ENCODE results near the gene LHFPL3.

Gene LHFPL3

GRCh38 chr7:104442481-104442880, 114.1 kb downstream of the LHFPL3 start:
- H3K4me2 ChIP-seq (ENCODE audit: low read length): no peak overlapping the region
- H3K18ac ChIP-seq (ENCODE audit: low read length): no peak overlapping the region

DNA sequence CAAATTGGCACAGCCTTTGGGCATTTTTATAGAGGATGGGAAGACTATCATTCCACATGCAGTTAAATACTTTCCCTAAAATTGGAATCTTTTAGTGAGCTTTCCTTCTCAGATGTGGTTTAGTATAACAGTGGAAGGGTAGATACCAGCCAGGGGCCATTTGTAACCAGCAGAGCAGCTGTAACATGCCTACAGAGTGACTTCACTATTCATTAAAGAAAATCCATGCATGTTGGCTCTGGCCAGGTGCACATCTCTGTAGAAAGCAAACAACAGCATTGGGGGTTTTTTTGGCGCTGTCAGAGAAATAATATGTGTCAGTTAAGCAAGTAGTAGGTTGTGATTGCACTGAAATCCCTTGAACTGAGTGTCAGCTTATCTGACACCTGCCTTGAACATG, 115.6 kb downstream of the LHFPL3 start:
- no peaks in the 10 kb centered on the region for H3K4me1 ChIP-seq (ENCODE audit: control insufficient read depth in 1 of 2, insufficient read depth in 2 of 2, low read length in 2 of 2)

More at GRCh38 chr7:104442481-104442880, 114.1 kb downstream of the LHFPL3 start:
- H2BK5ac ChIP-seq (ENCODE audit: low read depth, low read length, poor library complexity): no peak overlapping the region
- no peak overlapping the region for H3K23ac ChIP-seq (ENCODE audit: low read length)
- H2BK12ac ChIP-seq (ENCODE audit: low read length): no peak overlapping the region
- no peaks in the 10 kb centered on the region for H3K4me1 ChIP-seq (ENCODE audit: control insufficient read depth in 1 of 2, insufficient read depth in 2 of 2, low read length in 2 of 2)
- H3K9ac ChIP-seq (ENCODE audit: low read length): no peak overlapping the region
- no peak overlapping the region for H2AK5ac ChIP-seq (ENCODE audit: low read length)
- no peak overlapping the region for H4K8ac ChIP-seq (ENCODE audit: low read depth, low read length)
- no peak overlapping the region for H3K4ac ChIP-seq (ENCODE audit: low read depth, low read length)
- DNase-seq: no peak
- H3K36me3 ChIP-seq (ENCODE audit: control insufficient read depth in 1 of 2, insufficient read depth in 2 of 2, low read length in 2 of 2): no peaks in the 10 kb centered on the region
- no peak overlapping the region for H3K14ac ChIP-seq (ENCODE audit: low read length)
- H3K9me3 ChIP-seq (ENCODE audit: insufficient read depth, low read depth, low read length): no peaks in the 10 kb centered on the region
- WGBS (ENCODE audit: extremely low coverage, insufficient coverage, insufficient read length): no CpG with 5 or more reads among the region's 1 CpG
- H3K27me3 ChIP-seq (ENCODE audit: insufficient read depth, low read length): no peaks in the 10 kb centered on the region
- no peaks in the 10 kb centered on the region for H3K79me2 ChIP-seq (ENCODE audit: control insufficient read depth, insufficient read depth, low read length, poor library complexity)
- H2AFZ ChIP-seq (ENCODE audit: insufficient read depth, low read length, poor library complexity): no peak overlapping the region
- no peaks in the 10 kb centered on the region for H3K79me1 ChIP-seq (ENCODE audit: low read length)
- no peak overlapping the region for H3K27ac ChIP-seq (ENCODE audit: low read depth, low read length)
- H4K12ac ChIP-seq (ENCODE audit: low read depth, low read length): no peak overlapping the region
- H3K4me3 ChIP-seq (ENCODE audit: low read depth, low read length): no peak overlapping the region
- H4K91ac ChIP-seq (ENCODE audit: low read depth, low read length): no peak overlapping the region
- H2BK120ac ChIP-seq (ENCODE audit: insufficient read depth, low read length, poor library complexity): no peak overlapping the region

DNA sequence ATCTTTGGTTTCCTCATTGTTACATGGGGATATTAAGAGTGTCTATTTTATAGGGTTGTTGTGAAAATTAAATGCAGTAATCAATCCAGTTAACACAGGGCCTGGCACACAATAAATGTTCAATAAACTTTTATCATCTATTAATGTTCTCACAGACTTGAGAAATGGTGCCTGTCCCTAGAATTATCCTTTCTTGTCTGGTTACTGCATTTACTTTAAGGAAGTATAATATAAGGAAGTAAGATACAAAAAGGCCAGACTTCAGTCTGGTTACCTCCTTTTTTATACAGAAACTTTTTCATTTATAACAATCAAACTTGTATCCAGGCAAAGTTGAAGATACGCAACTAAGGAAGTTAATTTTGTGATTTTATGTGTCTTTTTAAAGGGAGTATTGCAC, 117.0 kb downstream of the LHFPL3 start:
- no peaks in the 10 kb centered on the region for H3K79me1 ChIP-seq (ENCODE audit: low read length)
- no peak overlapping the region for H4K8ac ChIP-seq (ENCODE audit: low read depth, low read length)
- no CpG with 5 or more reads among the region's 1 CpG for WGBS (ENCODE audit: extremely low coverage, insufficient coverage, insufficient read length)
- no peaks in the 10 kb centered on the region for H3K4me1 ChIP-seq (ENCODE audit: control insufficient read depth in 1 of 2, insufficient read depth in 2 of 2, low read length in 2 of 2)
- H2BK5ac ChIP-seq (ENCODE audit: low read depth, low read length, poor library complexity): no peak overlapping the region
- no peaks in the 10 kb centered on the region for H3K27me3 ChIP-seq (ENCODE audit: insufficient read depth, low read length)
- H3K79me2 ChIP-seq (ENCODE audit: control insufficient read depth, insufficient read depth, low read length, poor library complexity): no peaks in the 10 kb centered on the region
- H4K12ac ChIP-seq (ENCODE audit: low read depth, low read length): no peak overlapping the region
- no peak overlapping the region for H2BK120ac ChIP-seq (ENCODE audit: insufficient read depth, low read length, poor library complexity)
- H3K14ac ChIP-seq (ENCODE audit: low read length): no peak overlapping the region
- no peaks in the 10 kb centered on the region for H3K9me3 ChIP-seq (ENCODE audit: insufficient read depth, low read depth, low read length)
- no peak overlapping the region for H3K4ac ChIP-seq (ENCODE audit: low read depth, low read length)
- no peak overlapping the region for H3K4me3 ChIP-seq (ENCODE audit: low read depth, low read length)
- no peaks in the 10 kb centered on the region for H3K36me3 ChIP-seq (ENCODE audit: control insufficient read depth in 1 of 2, insufficient read depth in 2 of 2, low read length in 2 of 2)
- no peak overlapping the region for H3K9ac ChIP-seq (ENCODE audit: low read length)
- no peak overlapping the region for H2AK5ac ChIP-seq (ENCODE audit: low read length)
- no peak overlapping the region for H2BK12ac ChIP-seq (ENCODE audit: low read length)
- H3K23ac ChIP-seq (ENCODE audit: low read length): no peak overlapping the region
- H3K18ac ChIP-seq (ENCODE audit: low read length): no peak overlapping the region
- H3K4me2 ChIP-seq (ENCODE audit: low read length): no peak overlapping the region
- H3K27ac ChIP-seq (ENCODE audit: low read depth, low read length): no peak overlapping the region
- H2AFZ ChIP-seq (ENCODE audit: insufficient read depth, low read length, poor library complexity): no peak overlapping the region
- no peak for DNase-seq
- H4K91ac ChIP-seq (ENCODE audit: low read depth, low read length): no peak overlapping the region

More for the DNA sequence above, 115.6 kb downstream of the LHFPL3 start:
- H3K9ac ChIP-seq (ENCODE audit: low read length): no peak overlapping the region
- no peak overlapping the region for H3K4ac ChIP-seq (ENCODE audit: low read depth, low read length)
- no peak overlapping the region for H3K14ac ChIP-seq (ENCODE audit: low read length)
- no peak overlapping the region for H3K4me3 ChIP-seq (ENCODE audit: low read depth, low read length)
- no peak overlapping the region for H2AK5ac ChIP-seq (ENCODE audit: low read length)
- H3K18ac ChIP-seq (ENCODE audit: low read length): no peak overlapping the region
- H3K4me2 ChIP-seq (ENCODE audit: low read length): no peak overlapping the region
- H3K79me2 ChIP-seq (ENCODE audit: control insufficient read depth, insufficient read depth, low read length, poor library complexity): no peaks in the 10 kb centered on the region
- no peak overlapping the region for H4K91ac ChIP-seq (ENCODE audit: low read depth, low read length)
- no peaks in the 10 kb centered on the region for H3K27me3 ChIP-seq (ENCODE audit: insufficient read depth, low read length)
- no peak overlapping the region for H2AFZ ChIP-seq (ENCODE audit: insufficient read depth, low read length, poor library complexity)
- no peaks in the 10 kb centered on the region for H3K36me3 ChIP-seq (ENCODE audit: control insufficient read depth in 1 of 2, insufficient read depth in 2 of 2, low read length in 2 of 2)
- no peak overlapping the region for H2BK5ac ChIP-seq (ENCODE audit: low read depth, low read length, poor library complexity)
- DNase-seq: no peak
- no CpG with 5 or more reads among the region's 1 CpG for WGBS (ENCODE audit: extremely low coverage, insufficient coverage, insufficient read length)
- H3K9me3 ChIP-seq (ENCODE audit: insufficient read depth, low read depth, low read length): no peaks in the 10 kb centered on the region
- no peak overlapping the region for H4K8ac ChIP-seq (ENCODE audit: low read depth, low read length)
- no peak overlapping the region for H3K27ac ChIP-seq (ENCODE audit: low read depth, low read length)
- H2BK120ac ChIP-seq (ENCODE audit: insufficient read depth, low read length, poor library complexity): no peak overlapping the region
- H3K23ac ChIP-seq (ENCODE audit: low read length): no peak overlapping the region
- no peaks in the 10 kb centered on the region for H3K79me1 ChIP-seq (ENCODE audit: low read length)
- no peak overlapping the region for H4K12ac ChIP-seq (ENCODE audit: low read depth, low read length)
- H2BK12ac ChIP-seq (ENCODE audit: low read length): no peak overlapping the region

GRCh38 chr7:104450861-104451260, 122.5 kb downstream of the LHFPL3 start:
- Histone ChIP-seq H3K9me3 (ENCODE audit: insufficient read depth, low read depth, low read length) (peaks cover 3% of the 10 kb centered on the region), H3K4me1 (ENCODE audit: control insufficient read depth in 1 of 2, insufficient read depth in 2 of 2, low read length in 2 of 2) (no peaks in the 10 kb centered on the region), H3K4me2 (ENCODE audit: low read length) (no peak overlapping the region), H4K12ac (ENCODE audit: low read depth, low read length) (no peak overlapping the region), H3K4ac (ENCODE audit: low read depth, low read length) (no peak overlapping the region), H4K91ac (ENCODE audit: low read depth, low read length) (no peak overlapping the region), H2BK120ac (ENCODE audit: insufficient read depth, low read length, poor library complexity) (no peak overlapping the region), H2AK5ac (ENCODE audit: low read length) (no peak overlapping the region), H3K79me2 (ENCODE audit: control insufficient read depth, insufficient read depth, low read length, poor library complexity) (no peaks in the 10 kb centered on the region), H3K27me3 (ENCODE audit: insufficient read depth, low read length) (no peaks in the 10 kb centered on the region), H3K36me3 (ENCODE audit: control insufficient read depth in 1 of 2, insufficient read depth in 2 of 2, low read length in 2 of 2) (no peaks in the 10 kb centered on the region), H3K18ac (ENCODE audit: low read length) (no peak overlapping the region), H2AFZ (ENCODE audit: insufficient read depth, low read length, poor library complexity) (no peak overlapping the region), H2BK5ac (ENCODE audit: low read depth, low read length, poor library complexity) (no peak overlapping the region), H3K79me1 (ENCODE audit: low read length) (no peaks in the 10 kb centered on the region), H3K4me3 (ENCODE audit: low read depth, low read length) (no peak overlapping the region), H4K8ac (ENCODE audit: low read depth, low read length) (no peak overlapping the region), H3K23ac (ENCODE audit: low read length) (no peak overlapping the region), H3K9ac (ENCODE audit: low read length) (no peak overlapping the region), H2BK12ac (ENCODE audit: low read length) (no peak overlapping the region), H3K27ac (ENCODE audit: low read depth, low read length) (no peak overlapping the region), H3K14ac (ENCODE audit: low read length) (no peak overlapping the region)
- WGBS (ENCODE audit: extremely low coverage, insufficient coverage, insufficient read length): no CpG with 5 or more reads among the region's 5 CpGs
- no peak for DNase-seq

All from trophoblast cell (in vitro differentiated cells and primary cell).